ENCODE results near the gene NFIA.
"Not testable (repeated sequence)": the region's sequence is repeated elsewhere in the genome, so short reads cannot be mapped to it uniquely, and the experiment has no call there.

The NFIA gene

DNA sequence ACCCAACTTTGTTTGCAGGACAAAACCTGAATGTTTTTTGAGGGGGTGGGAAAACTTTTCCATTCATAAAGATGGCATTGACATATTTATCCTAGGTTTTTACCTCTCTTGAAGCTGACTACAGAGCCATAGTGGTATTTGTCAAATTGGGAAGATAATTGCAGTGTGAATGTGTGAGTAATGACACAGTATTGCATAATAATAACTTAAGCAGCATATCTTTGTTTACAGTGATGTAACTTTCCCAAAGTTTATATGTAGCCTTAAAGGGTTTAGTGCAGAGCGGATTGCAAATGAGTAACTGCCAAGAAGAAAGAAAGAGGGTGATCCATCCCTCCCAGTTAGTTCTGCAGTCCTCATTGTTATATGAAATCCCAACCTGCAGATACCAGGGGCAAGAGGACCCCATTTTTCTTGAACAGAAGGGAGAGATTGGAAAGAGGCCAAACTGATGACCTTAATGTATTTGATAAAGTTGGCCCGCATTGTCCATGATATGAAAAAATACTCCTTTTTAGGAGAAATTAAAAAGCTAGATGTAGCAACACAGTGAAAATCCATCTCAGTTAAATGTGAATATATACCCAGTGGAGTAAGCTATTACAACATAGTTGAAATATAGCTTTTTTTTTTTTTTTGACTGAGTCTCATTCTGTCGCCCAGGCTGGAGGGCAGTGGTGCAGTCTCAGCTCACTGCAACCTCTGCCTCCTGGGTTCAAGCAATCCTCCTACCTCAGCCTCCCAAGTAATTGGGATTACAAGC lies 23.7 kb upstream of the NFIA start:
- DNase-seq (ENCODE audit: low spot score): no peak

DNA sequence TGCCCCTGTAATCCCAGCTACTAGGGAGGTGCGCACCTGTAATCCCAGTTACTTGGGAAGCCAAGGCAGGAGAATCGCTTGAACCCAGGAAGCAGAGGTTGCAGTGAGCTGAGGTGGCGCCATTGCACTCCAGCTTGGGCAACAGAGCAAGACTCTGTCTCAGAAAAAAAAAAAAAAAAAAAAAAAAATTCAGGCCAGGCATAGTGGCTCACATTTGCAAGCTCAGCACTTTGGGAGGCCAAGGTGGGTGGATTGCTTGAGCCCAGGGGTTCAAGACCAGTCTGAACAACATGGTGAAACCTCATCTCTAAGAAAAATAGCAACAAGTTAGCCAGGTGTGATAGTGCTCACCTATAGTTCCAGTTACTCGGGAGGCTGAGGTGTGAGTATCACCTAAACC lies 20.8 kb upstream of the NFIA start:
- DNase-seq (ENCODE audit: low spot score): not testable (repeated sequence)

DNA sequence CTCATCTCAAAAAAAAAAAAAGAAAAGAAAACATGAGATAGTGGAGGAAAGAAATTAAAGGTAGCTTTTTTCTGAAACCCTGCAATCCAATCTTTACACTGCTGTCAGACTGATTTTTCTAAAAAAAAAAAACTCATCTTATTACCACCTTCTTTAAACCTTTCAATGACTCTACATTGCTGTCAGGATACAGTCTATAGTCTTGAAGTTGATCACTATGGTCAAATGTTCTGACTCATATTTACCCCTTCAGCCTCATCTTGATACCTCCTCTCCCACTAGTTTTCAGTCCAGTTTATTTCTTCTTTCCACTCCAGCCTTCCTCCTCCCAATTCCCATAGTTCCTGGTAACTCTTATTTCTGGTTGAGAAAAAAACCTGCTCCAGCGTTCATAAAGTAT lies 17.7 kb upstream of the NFIA start:
- no peak for DNase-seq (ENCODE audit: low spot score)

DNA sequence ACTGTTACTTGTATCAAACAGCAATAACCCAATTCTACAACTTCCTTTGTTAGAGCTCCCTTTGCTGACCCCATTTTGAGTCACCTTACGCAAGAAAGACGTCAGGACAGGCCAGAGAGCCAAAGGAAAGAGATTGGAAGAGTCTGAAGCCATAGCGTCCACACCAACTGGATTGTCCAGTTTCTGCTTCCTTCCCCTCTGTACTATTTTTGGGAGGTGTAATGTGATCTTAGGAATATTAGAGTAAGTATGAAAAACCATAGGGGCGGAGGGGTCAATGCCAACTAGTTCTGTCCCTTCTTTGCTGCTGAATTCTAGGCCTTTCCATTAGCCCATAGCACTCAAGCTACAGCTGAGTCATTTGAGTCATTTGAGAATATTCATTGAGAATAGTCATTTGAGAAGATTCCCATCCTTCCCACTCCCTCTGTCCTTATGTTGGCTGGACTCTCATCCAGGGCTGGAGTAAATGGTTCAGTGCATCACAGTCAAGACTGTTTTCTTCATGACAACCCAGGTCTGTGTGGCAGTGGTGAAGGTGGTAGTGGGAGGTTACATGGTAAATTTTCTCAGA lies 14.8 kb upstream of the NFIA start:
- no peak for DNase-seq (ENCODE audit: low spot score)

DNA sequence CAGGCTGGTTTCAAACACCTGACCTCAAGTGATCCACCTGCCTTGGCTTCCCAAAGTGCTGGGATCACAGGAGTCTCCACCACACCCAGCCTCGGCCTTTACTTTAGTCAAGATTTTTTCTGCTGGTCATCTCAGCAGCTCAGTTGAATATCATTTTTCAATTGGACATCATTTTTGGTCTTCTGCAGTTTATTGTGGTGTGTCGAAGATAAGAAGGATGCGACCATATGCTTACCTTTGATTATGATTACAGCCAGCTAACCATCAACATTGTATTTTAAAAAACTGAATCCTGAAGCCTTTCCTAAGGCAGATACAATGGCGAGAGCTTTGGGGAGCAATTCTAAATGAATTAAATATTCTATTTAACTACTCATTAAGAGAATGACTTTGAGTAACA lies 12.3 kb upstream of the NFIA start:
- no peak for DNase-seq (ENCODE audit: low spot score)

DNA sequence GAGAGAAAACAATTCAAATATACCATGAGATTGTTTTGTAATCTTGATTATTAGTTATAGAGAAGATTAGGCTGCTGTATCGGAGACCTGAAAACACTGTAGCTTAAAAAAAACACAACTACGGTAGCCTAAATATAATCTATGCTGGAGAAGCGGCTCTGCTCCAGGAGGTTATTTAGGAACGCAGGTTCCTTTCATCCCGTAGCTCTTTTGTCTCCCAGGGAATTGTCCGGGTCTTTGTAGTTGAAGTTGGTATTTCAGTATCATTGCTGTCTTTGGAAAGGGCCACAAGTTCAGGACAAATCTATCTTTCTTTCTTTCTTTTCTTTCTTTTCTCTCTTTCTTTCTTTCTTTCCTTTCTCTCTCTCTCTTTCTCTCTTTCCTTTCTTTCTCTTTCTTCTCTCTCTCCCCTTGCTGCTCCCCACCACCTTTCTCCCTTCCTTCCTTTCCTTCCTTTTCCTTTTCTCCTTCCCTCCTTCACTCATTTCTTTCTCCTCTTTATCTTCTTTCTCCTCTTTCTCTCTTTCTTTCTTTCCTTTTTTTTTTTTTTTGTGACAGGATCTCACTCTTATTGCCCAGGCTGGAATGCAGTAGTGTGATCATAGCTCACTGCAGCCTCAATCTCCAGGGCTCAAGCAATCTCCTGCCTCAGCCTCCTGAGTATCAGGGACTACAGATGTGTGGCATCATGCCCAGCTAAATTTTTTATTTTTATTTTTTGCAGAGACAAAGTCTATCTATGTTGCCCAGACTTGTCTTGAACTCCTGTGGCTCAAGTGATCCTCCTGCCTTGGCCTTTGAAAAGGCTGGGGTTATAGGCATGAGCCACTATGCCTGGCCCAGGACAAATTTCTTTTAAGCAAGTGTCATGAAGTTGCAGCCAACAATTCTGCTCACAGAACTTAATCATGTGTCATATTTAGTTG lies 10.9 kb upstream of the NFIA start:
- DNase-seq (ENCODE audit: low spot score): no peak

DNA sequence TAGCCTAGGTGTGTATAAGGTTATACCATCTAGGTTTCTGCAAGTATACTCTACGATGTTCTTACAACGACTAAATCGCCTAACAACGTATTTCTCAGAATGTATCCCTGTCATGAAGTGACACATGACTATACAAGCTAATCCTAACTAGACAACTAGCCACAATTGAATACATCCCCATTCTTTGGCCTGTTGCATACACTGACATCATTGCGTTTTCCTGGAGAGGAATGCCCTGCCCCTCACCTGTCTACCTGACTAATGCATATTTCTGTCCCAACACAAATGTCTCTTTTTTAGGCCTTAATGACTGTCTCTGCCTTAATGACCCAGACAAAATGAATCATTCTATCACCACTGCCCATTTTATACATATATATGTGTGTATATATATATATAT lies 8.5 kb upstream of the NFIA start:
- DNase-seq (ENCODE audit: low spot score): no peak

DNA sequence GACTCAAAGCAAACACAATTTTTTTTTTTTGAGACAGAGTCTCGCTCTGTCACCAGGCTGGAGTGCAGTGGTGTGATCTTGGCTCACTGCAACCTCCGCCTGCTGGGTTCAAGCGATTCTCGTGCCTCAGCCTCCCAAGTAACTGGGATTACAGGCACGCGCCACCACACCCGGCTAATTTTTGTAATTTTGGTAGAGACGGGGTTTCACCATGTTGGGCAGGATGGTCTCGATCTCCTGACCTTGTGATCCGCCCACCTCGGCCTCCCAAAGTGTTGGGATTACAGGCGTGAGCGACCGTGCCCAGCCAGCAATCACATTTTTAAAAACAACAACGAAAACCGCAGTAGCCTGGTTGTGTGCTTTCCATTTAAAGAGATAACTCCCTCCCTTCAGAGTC lies 6.5 kb upstream of the NFIA start:
- DNase-seq (ENCODE audit: low spot score): not testable (repeated sequence)

DNA sequence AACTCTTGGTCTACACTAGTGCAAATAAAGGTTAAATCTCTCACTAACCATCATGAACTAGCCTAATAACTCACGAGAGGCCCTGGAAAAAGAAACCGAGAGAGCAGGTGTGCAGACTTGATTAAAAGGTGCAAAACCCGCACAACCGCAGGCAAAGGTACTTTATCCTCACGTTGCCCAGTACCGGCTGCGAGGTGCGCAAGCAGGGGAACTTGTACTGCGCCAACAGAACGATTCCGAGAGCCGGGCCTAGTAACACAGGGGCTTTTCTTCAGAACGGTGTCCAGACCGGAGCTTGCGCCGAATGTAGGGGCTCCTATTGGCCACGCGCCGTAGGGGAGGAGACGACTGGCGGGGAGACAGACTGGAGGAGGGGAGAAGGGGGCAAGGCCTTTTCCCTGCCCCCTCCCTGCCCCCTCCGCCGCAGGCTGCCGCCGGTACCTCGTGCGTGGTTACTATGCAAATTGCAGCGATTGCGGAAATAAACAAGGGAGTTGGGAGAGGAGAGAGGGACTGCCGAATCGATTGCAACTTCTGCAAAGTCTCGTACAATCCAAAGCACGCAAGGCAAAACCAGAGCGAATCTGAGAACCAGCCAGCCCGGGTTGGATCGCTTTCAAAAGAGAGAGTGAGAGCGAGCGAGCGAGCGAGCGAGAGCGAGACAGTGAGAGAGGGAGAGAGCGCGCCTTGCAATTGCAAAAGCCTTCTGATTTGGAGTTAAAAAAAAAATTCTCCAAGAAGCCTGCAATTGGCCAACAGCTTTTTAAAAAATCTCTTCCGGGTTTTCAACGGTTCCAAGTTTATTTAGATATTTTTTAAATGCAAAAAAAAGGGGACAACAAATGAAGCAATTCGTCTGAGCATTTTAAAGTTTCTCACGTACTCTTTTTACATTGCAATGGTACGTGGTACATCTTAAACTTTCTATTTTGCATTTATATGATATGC lies 5.4 kb upstream of the NFIA start:
- DNase-seq (ENCODE audit: low spot score): peak; percentile 88

DNA sequence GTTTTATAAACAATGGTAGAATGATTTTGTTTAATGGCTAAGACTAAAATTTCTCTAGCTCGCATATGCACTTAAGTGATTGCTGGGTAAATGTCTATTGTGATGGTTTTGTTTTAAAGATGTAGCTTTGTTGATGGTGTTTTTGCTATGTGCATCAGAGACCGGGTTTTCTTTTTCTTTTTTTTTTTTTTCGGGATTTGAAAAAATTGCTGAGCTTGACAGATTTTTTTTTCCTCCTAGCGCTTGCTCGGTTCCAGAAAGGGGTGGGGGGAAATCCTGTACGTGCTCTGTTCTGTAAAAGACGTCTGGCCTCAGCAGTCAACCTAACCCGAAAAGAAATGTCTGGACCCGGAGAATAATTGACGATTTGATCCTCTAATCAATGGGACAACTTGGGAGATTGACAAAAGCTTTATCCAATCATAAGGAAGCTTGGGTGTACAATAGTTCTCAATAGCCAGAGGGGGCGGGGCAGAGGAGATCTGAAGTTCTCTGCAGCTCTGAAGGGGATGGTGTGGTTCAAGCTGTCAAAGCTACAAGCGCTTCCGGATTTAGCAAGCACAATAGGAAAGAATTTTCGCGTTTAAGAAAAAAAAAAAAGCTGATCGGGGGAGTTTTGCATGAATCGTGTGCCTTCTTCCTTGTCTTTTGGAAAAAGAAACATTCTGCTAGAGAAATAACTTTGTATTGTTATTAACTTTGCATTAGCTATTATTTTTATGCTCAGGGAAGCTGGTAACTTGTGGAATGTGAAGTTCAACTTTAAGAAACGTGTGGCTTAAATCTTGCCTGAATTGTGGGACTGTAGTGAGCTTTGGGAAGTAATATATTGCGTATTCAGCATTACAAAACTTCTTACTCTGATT lies 4.5 kb upstream of the NFIA start:
- DNase-seq (ENCODE audit: low spot score): peak; percentile 99

DNA sequence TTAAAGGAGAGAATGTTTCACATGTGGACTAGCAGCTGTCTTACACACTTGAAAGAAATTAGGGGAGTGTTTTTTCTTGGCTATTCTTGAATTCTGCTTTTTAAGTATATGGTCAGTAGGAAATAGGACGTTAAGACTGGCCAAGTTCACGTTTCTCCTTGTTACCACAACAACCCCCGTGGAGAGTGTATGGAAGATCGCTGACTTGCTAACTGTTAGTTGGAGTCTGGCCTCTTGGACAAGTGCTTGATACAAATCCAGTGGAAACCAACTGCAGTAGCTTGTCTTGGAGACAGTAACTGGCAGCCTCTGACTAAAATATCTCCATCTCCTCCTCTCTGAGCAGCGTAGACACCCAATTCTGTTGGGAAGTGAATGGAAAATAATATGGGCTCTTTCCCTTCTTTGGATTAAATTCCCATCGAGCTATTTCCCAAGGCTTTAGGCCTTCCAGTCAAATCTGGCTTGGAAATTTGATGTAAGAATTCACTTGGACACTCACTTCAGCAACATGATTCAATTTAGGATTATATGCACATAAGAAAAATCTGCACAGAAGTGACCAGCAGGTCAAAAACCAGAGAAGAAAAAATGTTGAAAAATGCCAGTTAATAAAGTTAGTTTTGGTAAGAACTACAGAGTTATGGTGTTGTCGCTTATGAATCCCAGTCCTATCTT lies 3.6 kb upstream of the NFIA start:
- DNase-seq (ENCODE audit: low spot score): no peak

DNA sequence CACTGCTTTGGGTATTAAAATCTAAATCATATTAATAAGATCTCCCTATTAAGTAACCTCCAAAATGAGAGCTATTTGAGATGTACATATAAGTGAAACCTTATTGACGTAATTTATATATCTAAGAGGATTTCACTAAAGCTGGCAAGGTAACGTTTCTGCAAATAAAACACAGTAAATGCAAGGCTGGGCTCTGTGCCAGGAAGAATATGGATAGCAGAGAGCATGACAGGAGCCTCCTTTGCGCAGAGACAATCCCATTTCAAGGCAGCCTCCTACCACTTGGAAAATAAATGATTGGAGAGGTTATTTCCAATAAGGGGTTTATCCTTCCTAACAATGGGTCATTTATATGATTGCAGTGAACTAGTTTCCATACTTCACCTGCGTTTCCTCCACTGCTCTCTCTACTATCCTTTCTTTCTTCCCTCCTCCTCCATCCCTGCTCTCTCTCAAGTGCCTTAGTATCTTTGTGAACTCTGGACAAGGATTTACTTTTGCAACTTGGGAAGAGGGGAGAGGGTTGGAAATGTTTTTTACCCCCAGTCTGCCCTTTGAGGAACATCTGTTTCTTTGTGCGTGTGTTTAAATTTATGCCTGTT lies 3.0 kb upstream of the NFIA start:
- no peak for DNase-seq (ENCODE audit: low spot score)

DNA sequence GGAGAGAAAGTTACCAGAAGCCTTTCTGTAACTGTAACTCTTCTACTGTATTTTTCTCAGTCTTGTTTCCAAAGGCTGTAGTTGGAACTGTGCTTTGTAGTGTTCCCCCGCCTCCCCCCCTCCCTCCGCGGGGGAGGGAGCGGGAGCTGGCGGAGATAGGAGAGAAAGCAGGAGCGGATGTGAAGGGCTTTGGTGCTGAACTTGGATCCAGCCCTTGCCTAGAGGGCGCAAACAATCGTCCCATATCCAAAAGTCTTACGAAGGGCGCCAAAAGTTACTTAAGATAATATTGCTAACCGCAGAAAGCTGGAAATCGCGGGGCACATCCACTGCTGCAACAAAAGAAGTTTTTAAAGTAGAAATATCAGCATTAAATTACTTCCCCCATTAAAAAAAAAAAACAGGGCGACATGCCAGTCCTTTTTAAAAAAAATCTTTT lies 2.4 kb upstream of the NFIA start:
- DNase-seq (ENCODE audit: low spot score): no peak

DNA sequence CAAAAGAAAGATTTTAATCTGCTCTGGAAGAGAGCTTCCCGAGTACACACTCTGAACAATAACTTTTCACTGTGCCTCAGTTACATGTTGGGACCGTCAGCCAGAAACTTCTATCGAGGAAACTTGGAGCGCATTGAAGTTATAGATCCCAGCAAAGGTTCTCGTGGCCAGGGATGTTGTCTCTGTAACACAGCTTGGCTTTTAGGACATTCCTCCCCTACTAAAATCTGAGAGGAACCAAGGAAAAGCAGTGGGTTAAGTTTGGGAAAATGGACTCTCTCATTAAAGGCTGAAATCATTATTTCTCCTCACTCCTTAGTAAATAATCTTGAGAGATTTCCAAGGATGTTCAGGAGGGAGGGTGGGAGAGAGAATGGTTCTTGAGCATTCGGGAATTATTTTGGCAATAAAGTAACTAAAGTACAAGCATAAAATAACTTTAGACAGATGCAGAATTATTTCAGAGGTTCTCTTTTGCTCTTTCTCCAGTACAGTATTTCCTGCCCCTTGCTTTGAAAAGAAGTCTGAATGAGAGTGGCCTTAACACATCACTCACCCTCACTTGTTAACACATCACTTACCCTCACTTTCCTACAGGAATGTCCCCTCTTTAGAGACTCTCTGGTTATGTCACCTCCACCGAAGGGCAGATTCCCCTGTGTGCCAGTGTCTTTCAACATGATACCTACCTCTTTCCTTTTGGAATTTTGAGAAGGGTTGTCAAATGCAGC lies 1.8 kb upstream of the NFIA start:
- DNase-seq (ENCODE audit: low spot score): no peak

DNA sequence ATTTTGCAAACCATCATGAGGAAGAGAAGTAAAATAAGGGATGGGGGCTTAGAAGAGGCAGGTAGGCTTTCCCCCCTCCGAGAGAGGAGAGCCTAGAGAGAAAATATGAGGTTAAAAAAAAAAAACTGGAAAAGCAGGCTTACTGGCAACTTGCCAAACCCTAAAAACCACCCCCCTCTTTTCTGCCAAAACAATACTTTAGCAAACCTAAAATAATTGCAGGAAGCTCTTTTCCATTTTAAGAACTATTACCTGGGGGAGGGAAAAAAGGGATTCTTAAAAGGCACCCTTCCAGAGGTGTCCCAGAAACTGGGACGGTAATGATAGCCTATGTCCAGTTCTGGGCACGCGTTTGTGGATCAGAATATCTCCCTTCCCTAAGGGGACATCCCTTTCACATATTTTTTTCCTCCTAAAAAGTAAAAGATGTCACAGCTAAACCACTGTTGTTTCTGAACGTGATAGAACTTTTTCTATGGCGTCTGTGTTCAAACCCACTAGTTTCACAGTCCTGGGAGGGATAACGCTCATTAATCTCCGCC lies 1.1 kb upstream of the NFIA start:
- DNase-seq (ENCODE audit: low spot score): no peak

DNA sequence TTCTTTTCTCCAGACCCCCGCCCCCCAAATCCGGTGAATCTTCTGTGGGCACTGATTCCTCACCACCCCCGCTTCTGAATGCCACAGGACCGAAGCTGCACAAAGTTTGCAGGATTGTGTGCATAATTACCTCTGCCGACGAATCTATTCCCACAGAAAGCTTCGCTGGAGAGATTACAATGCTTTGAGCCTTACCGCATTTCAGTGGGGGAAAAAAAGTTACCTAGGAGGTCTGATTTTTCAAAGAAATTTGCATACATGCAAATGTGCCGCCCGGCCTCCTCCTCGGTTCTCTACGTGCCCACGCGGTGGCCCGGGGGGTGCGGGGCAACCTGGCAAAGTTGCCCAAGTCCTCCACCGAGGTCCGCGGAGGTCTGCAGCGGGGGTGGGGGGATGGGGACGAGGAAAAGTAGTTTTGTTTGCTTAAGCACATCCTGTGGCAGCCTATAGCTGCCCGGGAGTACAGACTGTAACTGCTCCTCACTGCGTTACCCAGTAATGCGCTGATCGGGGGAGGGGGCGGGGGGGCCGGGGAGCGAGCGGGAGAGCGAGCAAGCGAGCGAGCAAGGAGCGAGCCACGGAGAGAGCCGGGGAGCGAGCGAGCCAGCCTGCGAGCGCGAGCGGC lies 563 bp upstream of the NFIA start:
- DNase-seq (ENCODE audit: low spot score): peak; percentile 36

DNA sequence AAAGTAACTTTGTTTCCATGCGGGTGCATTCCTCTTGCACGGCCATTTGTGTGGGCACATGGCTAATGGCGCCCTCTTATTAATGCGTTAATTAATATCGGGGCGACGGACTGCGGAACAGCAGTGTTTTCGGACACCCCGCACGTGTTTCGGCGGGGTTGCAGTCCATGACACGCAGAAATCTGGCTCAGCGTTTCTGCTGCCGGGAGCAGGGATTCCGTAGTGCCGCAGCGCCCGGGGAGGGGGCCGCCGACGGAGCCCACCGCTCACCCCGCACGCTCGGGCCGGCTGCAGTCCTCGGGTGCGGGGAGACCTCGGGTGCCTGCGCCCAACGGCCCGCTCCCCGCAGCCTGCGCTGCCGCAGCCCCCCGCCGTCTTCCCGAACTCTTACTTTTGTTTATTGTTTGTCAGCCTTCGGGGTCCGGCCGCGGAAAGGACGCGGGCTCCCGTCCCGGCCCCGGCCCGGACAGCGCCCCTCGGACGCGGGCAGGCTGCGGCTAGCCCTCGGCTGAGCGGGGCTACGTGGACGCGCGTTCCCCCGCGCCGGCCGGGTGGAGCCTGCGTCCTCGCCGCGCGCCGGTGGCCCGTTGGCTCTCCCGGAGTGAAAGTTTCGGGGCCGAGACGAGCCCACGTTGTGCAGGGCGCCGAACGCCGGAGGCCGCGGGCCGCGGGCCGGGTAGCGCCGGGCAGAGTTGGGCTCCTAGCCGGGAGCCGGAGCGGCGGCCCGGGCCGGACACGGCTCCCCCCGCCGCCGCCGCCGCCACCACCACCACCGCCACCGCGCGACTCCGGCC lies 849 bp downstream of the NFIA start:
- no peak for DNase-seq (ENCODE audit: low spot score)

Measured in CD4-positive, alpha-beta T cell treated with Interleukin-2 at 100 ng/mL for 4 hours (primary cell).